Liver (tissue), 3 donors: ENCODE measurements around the gene ANKRD36.
A peak's percentile ranks its signal among the peaks of the same experiment; 100 is the strongest.
"Not testable (repeated sequence)": the region's sequence is repeated elsewhere in the genome, so short reads cannot be mapped to it uniquely, and the experiment has no call there.

Experiments used
- EGR1 ChIP-seq, 2 donors: IDR thresholded peaks; 2 replicates each; pipeline ENCODE4 v1.6.1; 2016 to 2018; ENCODE audit warnings: antibody characterized with exemption in 2 of 2, low read depth in 2 of 2
- GABPA ChIP-seq, 2 donors: IDR thresholded peaks in 1 of 2; conservative IDR thresholded peaks in 1 of 2; 2 replicates each; pipeline ENCODE4 v1.6.1; 2016; ENCODE audit warnings: antibody characterized with exemption in 2 of 2, mild to moderate bottlenecking in 1 of 2, moderate library complexity in 1 of 2
- RXRA ChIP-seq, 2 donors: IDR thresholded peaks; 2 replicates each; pipeline ENCODE4 v1.6.1; 2017 to 2018; ENCODE audit warnings: antibody characterized with exemption in 2 of 2, mild to moderate bottlenecking in 1 of 2
- TAF1 ChIP-seq: conservative IDR thresholded peaks from 2 replicates; pipeline ENCODE4 v1.6.1; 2016; ENCODE audit warnings: antibody characterized with exemption, mild to moderate bottlenecking
- TF ChIP-seq, protein P1 (sequence below): fragments of 150-350 bp; IDR thresholded peaks from 2 replicates; pipeline ENCODE4 v1.5.1; 2017; ENCODE audit warnings: improper control_type of control experiment, low read depth, low read length; ENCODE audit not compliant: missing input control
- TF ChIP-seq, protein P2 (sequence below): IDR thresholded peaks from 2 replicates; pipeline ENCODE4 v1.6.1; 2016; ENCODE audit warnings: antibody characterized with exemption
- TF ChIP-seq, protein P3 (sequence below): IDR thresholded peaks from 2 replicates; pipeline ENCODE4 v1.6.1; 2016; ENCODE audit warnings: antibody characterized with exemption
- TF ChIP-seq, protein P4 (sequence below): IDR thresholded peaks from 2 replicates; pipeline ENCODE4 v1.6.1; 2016; ENCODE audit warnings: antibody characterized with exemption, mild to moderate bottlenecking
- TF ChIP-seq, protein P5 (sequence below): IDR thresholded peaks from 2 replicates; pipeline ENCODE4 v1.6.1; 2016; ENCODE audit warnings: antibody characterized with exemption
- donor health status: healthy.
- donor health status: healthy.

DNA sequence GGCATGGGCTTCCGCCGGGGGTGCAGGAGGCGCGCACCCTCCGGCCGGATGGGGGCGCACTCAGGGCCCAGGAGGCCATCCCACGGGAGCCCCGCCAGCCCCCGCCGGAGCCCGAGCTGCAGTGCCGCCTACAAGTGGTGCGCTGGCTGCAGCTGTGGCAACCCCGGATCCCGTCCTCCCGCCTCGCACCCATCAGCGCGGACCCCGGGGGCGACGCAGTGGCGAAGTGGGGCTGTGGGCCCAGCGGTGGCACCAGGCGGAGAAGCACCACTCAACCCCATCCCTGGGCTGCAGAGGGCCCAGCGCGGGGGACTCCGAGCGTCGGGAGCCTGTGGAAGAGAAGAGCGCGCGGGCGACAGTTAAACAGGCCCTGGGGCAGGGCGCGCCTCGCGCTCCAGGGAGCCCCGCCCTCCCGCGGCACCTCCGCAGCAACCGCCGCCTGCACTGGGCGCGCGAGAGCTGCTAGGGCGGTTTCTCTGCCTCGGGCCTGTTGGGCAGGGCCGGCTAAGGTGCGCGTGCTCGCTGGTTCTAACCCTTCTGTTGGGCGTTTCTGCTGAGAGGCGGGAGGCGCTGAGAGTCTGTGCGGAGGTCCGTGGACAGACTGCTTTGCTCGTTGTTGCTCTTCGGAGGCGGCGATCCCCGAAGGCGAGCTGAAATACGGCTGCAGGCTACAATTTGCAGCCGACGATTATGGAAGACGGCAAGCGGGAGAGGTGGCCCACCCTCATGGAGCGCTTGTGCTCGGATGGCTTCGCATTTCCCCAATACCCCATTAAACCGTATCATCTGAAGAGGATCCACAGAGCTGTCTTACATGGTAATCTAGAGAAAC lies at the start of gene ANKRD36:
- TF ChIP-seq, protein P1, sequence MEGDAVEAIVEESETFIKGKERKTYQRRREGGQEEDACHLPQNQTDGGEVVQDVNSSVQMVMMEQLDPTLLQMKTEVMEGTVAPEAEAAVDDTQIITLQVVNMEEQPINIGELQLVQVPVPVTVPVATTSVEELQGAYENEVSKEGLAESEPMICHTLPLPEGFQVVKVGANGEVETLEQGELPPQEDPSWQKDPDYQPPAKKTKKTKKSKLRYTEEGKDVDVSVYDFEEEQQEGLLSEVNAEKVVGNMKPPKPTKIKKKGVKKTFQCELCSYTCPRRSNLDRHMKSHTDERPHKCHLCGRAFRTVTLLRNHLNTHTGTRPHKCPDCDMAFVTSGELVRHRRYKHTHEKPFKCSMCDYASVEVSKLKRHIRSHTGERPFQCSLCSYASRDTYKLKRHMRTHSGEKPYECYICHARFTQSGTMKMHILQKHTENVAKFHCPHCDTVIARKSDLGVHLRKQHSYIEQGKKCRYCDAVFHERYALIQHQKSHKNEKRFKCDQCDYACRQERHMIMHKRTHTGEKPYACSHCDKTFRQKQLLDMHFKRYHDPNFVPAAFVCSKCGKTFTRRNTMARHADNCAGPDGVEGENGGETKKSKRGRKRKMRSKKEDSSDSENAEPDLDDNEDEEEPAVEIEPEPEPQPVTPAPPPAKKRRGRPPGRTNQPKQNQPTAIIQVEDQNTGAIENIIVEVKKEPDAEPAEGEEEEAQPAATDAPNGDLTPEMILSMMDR: peak; percentile 29
- TF ChIP-seq, protein P2, sequence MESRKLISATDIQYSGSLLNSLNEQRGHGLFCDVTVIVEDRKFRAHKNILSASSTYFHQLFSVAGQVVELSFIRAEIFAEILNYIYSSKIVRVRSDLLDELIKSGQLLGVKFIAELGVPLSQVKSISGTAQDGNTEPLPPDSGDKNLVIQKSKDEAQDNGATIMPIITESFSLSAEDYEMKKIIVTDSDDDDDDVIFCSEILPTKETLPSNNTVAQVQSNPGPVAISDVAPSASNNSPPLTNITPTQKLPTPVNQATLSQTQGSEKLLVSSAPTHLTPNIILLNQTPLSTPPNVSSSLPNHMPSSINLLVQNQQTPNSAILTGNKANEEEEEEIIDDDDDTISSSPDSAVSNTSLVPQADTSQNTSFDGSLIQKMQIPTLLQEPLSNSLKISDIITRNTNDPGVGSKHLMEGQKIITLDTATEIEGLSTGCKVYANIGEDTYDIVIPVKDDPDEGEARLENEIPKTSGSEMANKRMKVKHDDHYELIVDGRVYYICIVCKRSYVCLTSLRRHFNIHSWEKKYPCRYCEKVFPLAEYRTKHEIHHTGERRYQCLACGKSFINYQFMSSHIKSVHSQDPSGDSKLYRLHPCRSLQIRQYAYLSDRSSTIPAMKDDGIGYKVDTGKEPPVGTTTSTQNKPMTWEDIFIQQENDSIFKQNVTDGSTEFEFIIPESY: not testable (repeated sequence)
- not testable (repeated sequence) for TF ChIP-seq RXRA (IDR thresholded peaks at IDR 0.05); GABPA (IDR thresholded peaks at IDR 0.05 in 1 of 2, conservative IDR thresholded peaks at IDR 0.05 in 1 of 2); TAF1; EGR1 (IDR thresholded peaks at IDR 0.05; ENCODE audit: low read depth in 2 of 2)
- TF ChIP-seq, protein P3, sequence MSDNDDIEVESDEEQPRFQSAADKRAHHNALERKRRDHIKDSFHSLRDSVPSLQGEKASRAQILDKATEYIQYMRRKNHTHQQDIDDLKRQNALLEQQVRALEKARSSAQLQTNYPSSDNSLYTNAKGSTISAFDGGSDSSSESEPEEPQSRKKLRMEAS: not testable (repeated sequence)
- TF ChIP-seq, protein P4, sequence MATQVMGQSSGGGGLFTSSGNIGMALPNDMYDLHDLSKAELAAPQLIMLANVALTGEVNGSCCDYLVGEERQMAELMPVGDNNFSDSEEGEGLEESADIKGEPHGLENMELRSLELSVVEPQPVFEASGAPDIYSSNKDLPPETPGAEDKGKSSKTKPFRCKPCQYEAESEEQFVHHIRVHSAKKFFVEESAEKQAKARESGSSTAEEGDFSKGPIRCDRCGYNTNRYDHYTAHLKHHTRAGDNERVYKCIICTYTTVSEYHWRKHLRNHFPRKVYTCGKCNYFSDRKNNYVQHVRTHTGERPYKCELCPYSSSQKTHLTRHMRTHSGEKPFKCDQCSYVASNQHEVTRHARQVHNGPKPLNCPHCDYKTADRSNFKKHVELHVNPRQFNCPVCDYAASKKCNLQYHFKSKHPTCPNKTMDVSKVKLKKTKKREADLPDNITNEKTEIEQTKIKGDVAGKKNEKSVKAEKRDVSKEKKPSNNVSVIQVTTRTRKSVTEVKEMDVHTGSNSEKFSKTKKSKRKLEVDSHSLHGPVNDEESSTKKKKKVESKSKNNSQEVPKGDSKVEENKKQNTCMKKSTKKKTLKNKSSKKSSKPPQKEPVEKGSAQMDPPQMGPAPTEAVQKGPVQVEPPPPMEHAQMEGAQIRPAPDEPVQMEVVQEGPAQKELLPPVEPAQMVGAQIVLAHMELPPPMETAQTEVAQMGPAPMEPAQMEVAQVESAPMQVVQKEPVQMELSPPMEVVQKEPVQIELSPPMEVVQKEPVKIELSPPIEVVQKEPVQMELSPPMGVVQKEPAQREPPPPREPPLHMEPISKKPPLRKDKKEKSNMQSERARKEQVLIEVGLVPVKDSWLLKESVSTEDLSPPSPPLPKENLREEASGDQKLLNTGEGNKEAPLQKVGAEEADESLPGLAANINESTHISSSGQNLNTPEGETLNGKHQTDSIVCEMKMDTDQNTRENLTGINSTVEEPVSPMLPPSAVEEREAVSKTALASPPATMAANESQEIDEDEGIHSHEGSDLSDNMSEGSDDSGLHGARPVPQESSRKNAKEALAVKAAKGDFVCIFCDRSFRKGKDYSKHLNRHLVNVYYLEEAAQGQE: not testable (repeated sequence)
- TF ChIP-seq, protein P5, sequence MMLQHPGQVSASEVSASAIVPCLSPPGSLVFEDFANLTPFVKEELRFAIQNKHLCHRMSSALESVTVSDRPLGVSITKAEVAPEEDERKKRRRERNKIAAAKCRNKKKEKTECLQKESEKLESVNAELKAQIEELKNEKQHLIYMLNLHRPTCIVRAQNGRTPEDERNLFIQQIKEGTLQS: not testable (repeated sequence)
